Nephron progenitor cell (in vitro differentiated cells): ENCODE data around the gene C18orf54.

Experiments used
- DNase-seq: peaks from one replicate; pipeline ENCODE4 v3.0.0; 2021
- H3K27ac Mint-ChIP-seq: 2 replicates; pipeline ENCODE4 v1.8.0; 2021; ENCODE audit warnings: mild to moderate bottlenecking, moderate library complexity, mixed read lengths
- H3K27me3 Mint-ChIP-seq: 2 replicates; pipeline ENCODE4 v1.8.0; 2021; ENCODE audit warnings: mild to moderate bottlenecking, low read depth, mixed read lengths; ENCODE audit not compliant: poor library complexity
- H3K36me3 Mint-ChIP-seq: 2 replicates; pipeline ENCODE4 v1.8.0; 2021; ENCODE audit warnings: low read depth, mixed read lengths
- H3K4me1 Mint-ChIP-seq: 2 replicates; pipeline ENCODE4 v1.8.0; 2021; ENCODE audit warnings: mixed read lengths
- H3K4me3 Mint-ChIP-seq: 2 replicates; pipeline ENCODE4 v1.8.0; 2021; ENCODE audit warnings: mild to moderate bottlenecking, moderate library complexity, mixed read lengths
- H3K9me3 Mint-ChIP-seq: 2 replicates; pipeline ENCODE4 v1.8.0; 2021; ENCODE audit warnings: mild to moderate bottlenecking, moderate library complexity, mixed read lengths
- TF ChIP-seq, protein P1 (sequence below): fragments of 200-600 bp; sonication (generic); IDR thresholded peaks from 2 replicates; pipeline ENCODE4 v1.5.0; 2021; ENCODE audit warnings: antibody characterized with exemption

Gene C18orf54

DNA sequence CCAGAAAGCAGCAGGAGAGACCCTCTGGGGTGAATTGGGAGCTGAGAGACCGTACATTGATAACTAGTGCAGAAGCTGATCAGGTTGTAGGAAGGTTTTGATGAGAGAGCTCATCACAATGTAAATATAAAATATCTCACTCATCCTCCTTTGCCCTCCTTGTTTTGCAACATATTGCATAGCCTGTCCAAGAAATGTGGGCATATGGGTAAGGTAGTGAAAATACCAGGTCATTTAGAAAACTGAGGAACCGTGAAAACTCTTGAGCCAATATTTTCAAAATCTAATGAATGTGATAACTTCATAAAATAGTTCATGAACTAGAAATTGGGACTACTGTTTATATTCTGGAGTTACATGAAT, 31.4 kb downstream of the C18orf54 start:
- no peak for DNase-seq
- Mint-ChIP-seq H3K9me3 (peaks cover 34% of the 10 kb centered on the region), H3K36me3 (peaks cover 21% of the 10 kb centered on the region), H3K27ac (peak overlapping the region; percentile 97), H3K27me3 (peaks cover 2% of the 10 kb centered on the region), H3K4me1 (peaks cover 66% of the 10 kb centered on the region), H3K4me3 (peak overlapping the region; percentile 17)
- TF ChIP-seq, protein P1, sequence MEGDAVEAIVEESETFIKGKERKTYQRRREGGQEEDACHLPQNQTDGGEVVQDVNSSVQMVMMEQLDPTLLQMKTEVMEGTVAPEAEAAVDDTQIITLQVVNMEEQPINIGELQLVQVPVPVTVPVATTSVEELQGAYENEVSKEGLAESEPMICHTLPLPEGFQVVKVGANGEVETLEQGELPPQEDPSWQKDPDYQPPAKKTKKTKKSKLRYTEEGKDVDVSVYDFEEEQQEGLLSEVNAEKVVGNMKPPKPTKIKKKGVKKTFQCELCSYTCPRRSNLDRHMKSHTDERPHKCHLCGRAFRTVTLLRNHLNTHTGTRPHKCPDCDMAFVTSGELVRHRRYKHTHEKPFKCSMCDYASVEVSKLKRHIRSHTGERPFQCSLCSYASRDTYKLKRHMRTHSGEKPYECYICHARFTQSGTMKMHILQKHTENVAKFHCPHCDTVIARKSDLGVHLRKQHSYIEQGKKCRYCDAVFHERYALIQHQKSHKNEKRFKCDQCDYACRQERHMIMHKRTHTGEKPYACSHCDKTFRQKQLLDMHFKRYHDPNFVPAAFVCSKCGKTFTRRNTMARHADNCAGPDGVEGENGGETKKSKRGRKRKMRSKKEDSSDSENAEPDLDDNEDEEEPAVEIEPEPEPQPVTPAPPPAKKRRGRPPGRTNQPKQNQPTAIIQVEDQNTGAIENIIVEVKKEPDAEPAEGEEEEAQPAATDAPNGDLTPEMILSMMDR: no peak

DNA sequence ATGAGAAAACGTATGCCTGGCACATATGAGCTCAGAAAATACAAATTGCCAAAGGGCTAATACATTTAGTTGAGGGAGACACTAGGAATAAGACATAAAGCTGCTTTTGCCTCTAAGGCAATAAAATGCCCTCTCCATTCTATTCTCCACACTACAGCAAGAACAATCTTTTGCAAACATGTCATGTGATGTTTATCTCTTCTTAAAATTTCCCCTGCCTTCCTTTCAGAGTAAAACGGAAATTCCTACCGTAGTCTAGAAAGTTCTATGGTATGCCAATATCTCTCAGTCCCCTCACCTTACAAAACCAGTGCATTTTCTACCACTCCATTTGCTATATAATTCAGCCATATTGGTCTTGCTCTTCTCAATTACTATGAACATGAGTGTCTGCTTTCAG, 33.1 kb downstream of the C18orf54 start:
- Mint-ChIP-seq H3K27me3 (peaks cover 2% of the 10 kb centered on the region), H3K4me3 (no peak overlapping the region), H3K36me3 (peaks cover 14% of the 10 kb centered on the region), H3K4me1 (peaks cover 64% of the 10 kb centered on the region), H3K9me3 (peaks cover 29% of the 10 kb centered on the region), H3K27ac (peak overlapping the region; percentile 71)
- no peak for DNase-seq
- TF ChIP-seq, protein P1: no peak

DNA sequence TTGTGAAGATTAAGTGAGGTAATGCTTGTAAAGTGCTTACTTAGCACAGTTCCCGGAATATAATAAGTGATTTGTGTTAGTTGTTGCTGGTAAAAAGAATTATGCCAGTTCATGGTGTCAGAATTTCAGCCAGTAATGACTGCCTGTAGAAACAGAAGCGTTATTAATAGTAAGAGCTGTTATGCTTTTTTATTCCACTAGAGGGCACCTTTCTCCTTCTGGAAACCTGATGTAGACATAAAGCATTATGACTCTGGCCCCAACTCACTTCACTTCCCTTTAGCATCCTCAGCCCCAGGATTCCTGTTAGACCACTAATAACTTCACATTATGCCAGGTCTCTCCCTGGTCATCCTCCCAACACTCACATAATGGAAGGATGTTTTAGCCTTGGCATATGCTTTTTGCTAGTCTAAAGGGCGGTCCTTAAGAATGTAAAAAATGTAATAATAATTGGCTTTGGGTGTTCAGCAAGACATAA, 34.9 kb downstream of the C18orf54 start:
- TF ChIP-seq, protein P1: peak; percentile 74
- DNase-seq: peak; percentile 27

DNA sequence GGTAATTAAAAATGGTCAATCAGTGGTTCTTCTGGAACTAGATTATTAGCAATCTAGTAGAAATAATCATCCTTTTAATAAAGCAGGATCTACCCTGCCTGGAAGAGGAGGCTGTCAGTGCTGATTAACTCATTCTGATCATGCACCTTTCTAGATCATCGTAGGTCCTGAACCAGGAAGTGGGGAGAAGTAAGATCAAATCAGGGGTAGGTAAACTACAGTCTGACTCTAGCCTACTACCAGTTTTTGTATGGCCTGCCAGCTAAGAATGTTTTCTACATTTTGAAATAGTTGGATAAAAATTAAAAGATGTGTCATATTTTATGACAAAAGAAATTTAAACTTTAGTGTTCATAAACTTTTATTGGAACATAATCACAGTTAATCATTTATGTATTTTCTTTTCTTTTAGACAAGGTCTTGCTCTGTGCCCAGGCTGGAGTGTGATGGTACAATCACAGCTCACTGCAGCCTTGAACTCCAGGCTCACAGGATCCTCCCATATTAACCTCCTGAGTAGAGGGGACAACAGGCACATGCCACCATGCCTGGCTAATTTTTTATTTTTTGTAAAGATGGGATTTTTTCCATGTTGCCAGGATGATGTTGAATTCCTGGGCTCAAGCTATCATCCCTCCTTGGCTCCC, 36.1 kb downstream of the C18orf54 start:
- H3K36me3 Mint-ChIP-seq: no peaks in the 10 kb centered on the region
- no peak overlapping the region for H3K27ac Mint-ChIP-seq
- H3K4me3 Mint-ChIP-seq: no peak overlapping the region
- no peak for DNase-seq
- H3K27me3 Mint-ChIP-seq: peaks cover 2% of the 10 kb centered on the region
- H3K9me3 Mint-ChIP-seq: peaks cover 4% of the 10 kb centered on the region
- TF ChIP-seq, protein P1: no peak
- H3K4me1 Mint-ChIP-seq: peaks cover 43% of the 10 kb centered on the region

More for the DNA sequence above, 34.9 kb downstream of the C18orf54 start:
- H3K9me3 Mint-ChIP-seq: peaks cover 14% of the 10 kb centered on the region
- no peak overlapping the region for H3K4me3 Mint-ChIP-seq
- peaks cover 6% of the 10 kb centered on the region for H3K36me3 Mint-ChIP-seq
- H3K4me1 Mint-ChIP-seq: peaks cover 51% of the 10 kb centered on the region
- peaks cover 2% of the 10 kb centered on the region for H3K27me3 Mint-ChIP-seq
- no peak overlapping the region for H3K27ac Mint-ChIP-seq

DNA sequence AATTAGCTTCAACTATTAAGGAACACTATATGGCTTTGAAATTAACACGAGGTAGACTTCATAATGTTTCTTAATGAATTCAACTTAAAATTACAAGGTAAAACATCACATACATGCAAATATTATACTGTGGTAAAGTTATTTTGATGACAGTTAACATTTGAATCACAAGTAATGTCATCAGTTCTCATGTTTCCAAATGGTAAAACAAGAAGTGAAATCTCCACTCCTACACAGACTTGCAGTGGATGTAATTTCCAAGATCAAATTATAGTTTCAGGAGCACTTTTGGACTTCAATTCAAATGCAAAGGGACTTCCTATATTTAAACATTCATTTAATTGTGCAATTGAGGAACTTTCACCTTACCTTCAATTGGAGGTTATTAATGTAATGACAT, 39.1 kb downstream of the C18orf54 start:
- Mint-ChIP-seq H3K4me3 (no peak overlapping the region), H3K36me3 (no peaks in the 10 kb centered on the region), H3K4me1 (peaks cover 13% of the 10 kb centered on the region), H3K27ac (no peak overlapping the region), H3K27me3 (no peaks in the 10 kb centered on the region), H3K9me3 (peaks cover 7% of the 10 kb centered on the region)
- TF ChIP-seq, protein P1: no peak
- no peak for DNase-seq

DNA sequence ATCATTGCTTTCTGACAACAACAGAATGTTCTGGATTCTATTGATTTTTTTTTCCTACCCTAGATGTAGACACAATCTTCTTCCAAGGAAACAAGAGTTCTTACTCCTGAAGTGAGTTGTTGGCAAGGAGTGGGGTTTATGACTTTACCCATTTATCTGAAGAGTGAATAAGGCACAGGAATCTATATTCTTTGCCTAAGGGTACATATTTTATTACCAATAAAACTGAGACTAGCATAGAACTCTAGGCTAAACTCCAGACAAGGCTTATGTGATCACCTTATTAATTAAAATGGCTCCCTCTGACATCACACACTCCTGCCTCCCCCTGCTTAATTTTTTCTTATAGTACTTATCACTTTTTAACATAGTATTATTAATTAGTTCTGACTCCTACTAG, 47.6 kb downstream of the C18orf54 start:
- no peaks in the 10 kb centered on the region for H3K36me3 Mint-ChIP-seq
- H3K9me3 Mint-ChIP-seq: peaks cover 12% of the 10 kb centered on the region
- H3K27ac Mint-ChIP-seq: no peak overlapping the region
- no peaks in the 10 kb centered on the region for H3K4me1 Mint-ChIP-seq
- no peak for DNase-seq
- H3K27me3 Mint-ChIP-seq: peaks cover 5% of the 10 kb centered on the region
- H3K4me3 Mint-ChIP-seq: no peak overlapping the region
- TF ChIP-seq, protein P1: no peak
